PFSK-1 (cell line): Measurements from ENCODE around the gene ARHGEF2.

Experiments used
- FOXP2 ChIP-seq: optimal IDR thresholded peaks from 2 replicates; pipeline ENCODE3; 2011; ENCODE audit warnings: borderline replicate concordance, control low read depth, inconsistent platforms; ENCODE audit not compliant: insufficient read depth; ENCODE audit errors: extremely low read length, extremely low read depth
- POLR2AphosphoS5 ChIP-seq: IDR thresholded peaks from 2 replicates; pipeline ENCODE4 v1.6.1; 2012; ENCODE audit warnings: low read depth, mild to moderate bottlenecking, control low read depth, low read length, moderate library complexity
- SIN3A ChIP-seq: IDR thresholded peaks from 2 replicates; pipeline ENCODE4 v1.6.1; 2012; ENCODE audit warnings: mild to moderate bottlenecking, low read length, moderate library complexity, borderline replicate concordance; ENCODE audit not compliant: insufficient read depth
- TAF1 ChIP-seq: IDR thresholded peaks from 2 replicates; pipeline ENCODE4 v1.6.1; 2012; ENCODE audit warnings: low read length, control low read depth, borderline replicate concordance; ENCODE audit not compliant: insufficient read depth
- TF ChIP-seq, protein P1 (sequence below), 2 experiments: IDR thresholded peaks; 2 replicates each; pipeline versions ENCODE4 v1.6.1 to v1.8.0; 2011 to 2012; ENCODE audit warnings: low read depth in 2 of 2, low read length in 2 of 2, control low read depth in 1 of 2, inconsistent platforms in 1 of 2, mild to moderate bottlenecking in 1 of 2, moderate library complexity in 1 of 2; ENCODE audit not compliant: insufficient read depth in 1 of 2

ARHGEF2 gene

GRCh38 chr1:155951753-155952504 is 26.4 kb downstream of the ARHGEF2 start:
- TF ChIP-seq FOXP2: no peak
- TF ChIP-seq, protein P1, sequence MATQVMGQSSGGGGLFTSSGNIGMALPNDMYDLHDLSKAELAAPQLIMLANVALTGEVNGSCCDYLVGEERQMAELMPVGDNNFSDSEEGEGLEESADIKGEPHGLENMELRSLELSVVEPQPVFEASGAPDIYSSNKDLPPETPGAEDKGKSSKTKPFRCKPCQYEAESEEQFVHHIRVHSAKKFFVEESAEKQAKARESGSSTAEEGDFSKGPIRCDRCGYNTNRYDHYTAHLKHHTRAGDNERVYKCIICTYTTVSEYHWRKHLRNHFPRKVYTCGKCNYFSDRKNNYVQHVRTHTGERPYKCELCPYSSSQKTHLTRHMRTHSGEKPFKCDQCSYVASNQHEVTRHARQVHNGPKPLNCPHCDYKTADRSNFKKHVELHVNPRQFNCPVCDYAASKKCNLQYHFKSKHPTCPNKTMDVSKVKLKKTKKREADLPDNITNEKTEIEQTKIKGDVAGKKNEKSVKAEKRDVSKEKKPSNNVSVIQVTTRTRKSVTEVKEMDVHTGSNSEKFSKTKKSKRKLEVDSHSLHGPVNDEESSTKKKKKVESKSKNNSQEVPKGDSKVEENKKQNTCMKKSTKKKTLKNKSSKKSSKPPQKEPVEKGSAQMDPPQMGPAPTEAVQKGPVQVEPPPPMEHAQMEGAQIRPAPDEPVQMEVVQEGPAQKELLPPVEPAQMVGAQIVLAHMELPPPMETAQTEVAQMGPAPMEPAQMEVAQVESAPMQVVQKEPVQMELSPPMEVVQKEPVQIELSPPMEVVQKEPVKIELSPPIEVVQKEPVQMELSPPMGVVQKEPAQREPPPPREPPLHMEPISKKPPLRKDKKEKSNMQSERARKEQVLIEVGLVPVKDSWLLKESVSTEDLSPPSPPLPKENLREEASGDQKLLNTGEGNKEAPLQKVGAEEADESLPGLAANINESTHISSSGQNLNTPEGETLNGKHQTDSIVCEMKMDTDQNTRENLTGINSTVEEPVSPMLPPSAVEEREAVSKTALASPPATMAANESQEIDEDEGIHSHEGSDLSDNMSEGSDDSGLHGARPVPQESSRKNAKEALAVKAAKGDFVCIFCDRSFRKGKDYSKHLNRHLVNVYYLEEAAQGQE (IDR thresholded peaks at IDR 0.05; ENCODE audit: insufficient read depth in 1 of 2, low read depth in 2 of 2, low read length in 2 of 2): no peak
- TF ChIP-seq POLR2AphosphoS5: no peak
- TF ChIP-seq SIN3A: no peak
- no peak for TF ChIP-seq TAF1

GRCh38 chr1:155950829-155951228 is 27.5 kb downstream of the ARHGEF2 start:
- TF ChIP-seq TAF1 (no peak), SIN3A (no peak), FOXP2 (no peak), POLR2AphosphoS5 (no peak)
- TF ChIP-seq, protein P1 (IDR thresholded peaks at IDR 0.05; ENCODE audit: insufficient read depth in 1 of 2, low read depth in 2 of 2, low read length in 2 of 2): no peak

GRCh38 chr1:155947741-155948140 is 30.6 kb downstream of the ARHGEF2 start:
- no peak for TF ChIP-seq TAF1
- TF ChIP-seq FOXP2: no peak
- TF ChIP-seq SIN3A: no peak
- TF ChIP-seq POLR2AphosphoS5: no peak
- TF ChIP-seq, protein P1 (IDR thresholded peaks at IDR 0.05; ENCODE audit: insufficient read depth in 1 of 2, low read depth in 2 of 2, low read length in 2 of 2): no peak

DNA sequence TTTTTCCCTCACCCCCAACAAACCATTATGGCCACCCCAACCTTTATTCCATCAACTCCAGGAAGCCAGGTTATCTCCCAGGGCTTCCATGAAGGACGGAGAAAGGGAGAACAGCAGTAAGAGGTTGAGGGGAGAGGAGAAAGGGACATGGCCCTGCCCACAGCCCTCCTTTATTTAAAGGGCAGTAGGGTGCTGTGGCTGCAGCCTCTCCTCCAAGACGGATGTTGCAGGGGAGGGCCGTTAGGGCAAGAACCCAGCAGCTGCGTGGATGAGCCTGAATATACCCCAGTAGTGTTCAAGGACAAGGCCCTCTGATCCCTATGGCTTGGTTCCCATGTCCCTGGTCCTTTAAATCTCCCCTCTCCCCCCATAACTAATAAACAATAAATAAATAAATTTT is 31.1 kb downstream of the ARHGEF2 start:
- TF ChIP-seq, protein P1 (IDR thresholded peaks at IDR 0.05; ENCODE audit: insufficient read depth in 1 of 2, low read depth in 2 of 2, low read length in 2 of 2): no peak

GRCh38 chr1:155946633-155947219 is 31.6 kb downstream of the ARHGEF2 start:
- no peak for TF ChIP-seq POLR2AphosphoS5
- TF ChIP-seq TAF1: no peak
- no peak for TF ChIP-seq SIN3A
- no peak for TF ChIP-seq FOXP2
- TF ChIP-seq, protein P1 (IDR thresholded peaks at IDR 0.05; ENCODE audit: insufficient read depth in 1 of 2, low read depth in 2 of 2, low read length in 2 of 2): no peak
